ENCODE data around the gene MPO.

Gene MPO

GRCh38 chr17:58326609-58327362 is 46.1 kb upstream of the MPO start:
- DNase-seq (ENCODE audit: extremely low read depth, low read depth), result no peak
- H3K4me3 ChIP-seq (replicated peaks; ENCODE audit: low read depth, low read length), result no peak overlapping the region
- TF ChIP-seq, protein P1, sequence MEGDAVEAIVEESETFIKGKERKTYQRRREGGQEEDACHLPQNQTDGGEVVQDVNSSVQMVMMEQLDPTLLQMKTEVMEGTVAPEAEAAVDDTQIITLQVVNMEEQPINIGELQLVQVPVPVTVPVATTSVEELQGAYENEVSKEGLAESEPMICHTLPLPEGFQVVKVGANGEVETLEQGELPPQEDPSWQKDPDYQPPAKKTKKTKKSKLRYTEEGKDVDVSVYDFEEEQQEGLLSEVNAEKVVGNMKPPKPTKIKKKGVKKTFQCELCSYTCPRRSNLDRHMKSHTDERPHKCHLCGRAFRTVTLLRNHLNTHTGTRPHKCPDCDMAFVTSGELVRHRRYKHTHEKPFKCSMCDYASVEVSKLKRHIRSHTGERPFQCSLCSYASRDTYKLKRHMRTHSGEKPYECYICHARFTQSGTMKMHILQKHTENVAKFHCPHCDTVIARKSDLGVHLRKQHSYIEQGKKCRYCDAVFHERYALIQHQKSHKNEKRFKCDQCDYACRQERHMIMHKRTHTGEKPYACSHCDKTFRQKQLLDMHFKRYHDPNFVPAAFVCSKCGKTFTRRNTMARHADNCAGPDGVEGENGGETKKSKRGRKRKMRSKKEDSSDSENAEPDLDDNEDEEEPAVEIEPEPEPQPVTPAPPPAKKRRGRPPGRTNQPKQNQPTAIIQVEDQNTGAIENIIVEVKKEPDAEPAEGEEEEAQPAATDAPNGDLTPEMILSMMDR (IDR thresholded peaks at IDR 0.05; ENCODE audit: low read depth, low read length, missing control alignments), result no peak

DNA sequence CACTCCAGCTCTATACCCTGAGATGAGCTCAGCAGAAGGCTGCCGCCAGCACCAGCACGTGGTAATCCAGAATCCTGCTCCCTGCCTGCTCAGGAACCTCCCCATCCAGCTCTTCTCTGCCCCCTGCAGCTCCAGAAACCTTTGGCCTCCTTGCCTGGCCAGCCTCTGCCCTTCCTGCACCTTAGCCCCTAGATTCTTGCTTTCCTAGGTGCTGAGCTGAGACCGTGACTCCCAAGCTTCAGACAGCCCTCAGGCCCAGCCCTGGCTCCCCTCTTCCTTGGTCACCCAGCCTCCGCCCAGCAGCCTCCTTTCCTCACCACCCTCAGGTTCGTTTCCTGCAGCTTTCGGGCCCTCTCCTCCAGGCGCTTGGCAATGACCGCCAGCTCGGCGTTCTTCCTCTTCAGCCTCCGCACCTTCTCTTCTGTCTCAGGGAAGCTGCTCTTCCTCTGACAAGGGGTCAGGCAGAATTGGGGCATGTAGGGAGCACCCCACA is 45.3 kb upstream of the MPO start:
- DNase-seq (ENCODE audit: extremely low read depth, low read depth), result no peak
- no peak overlapping the region for H3K4me3 ChIP-seq (replicated peaks; ENCODE audit: low read depth, low read length)
- TF ChIP-seq, protein P1 (IDR thresholded peaks at IDR 0.05; ENCODE audit: low read depth, low read length, missing control alignments), result no peak

- TF ChIP-seq, protein P1 (IDR thresholded peaks at IDR 0.05; ENCODE audit: low read depth, low read length, missing control alignments), result no peak
- H3K4me3 ChIP-seq (replicated peaks; ENCODE audit: low read depth, low read length), result no peak overlapping the region
- no peak for DNase-seq (ENCODE audit: extremely low read depth, low read depth)
Measured at GRCh38 chr17:58325289-58325726, 44.6 kb upstream of the MPO start.

DNA sequence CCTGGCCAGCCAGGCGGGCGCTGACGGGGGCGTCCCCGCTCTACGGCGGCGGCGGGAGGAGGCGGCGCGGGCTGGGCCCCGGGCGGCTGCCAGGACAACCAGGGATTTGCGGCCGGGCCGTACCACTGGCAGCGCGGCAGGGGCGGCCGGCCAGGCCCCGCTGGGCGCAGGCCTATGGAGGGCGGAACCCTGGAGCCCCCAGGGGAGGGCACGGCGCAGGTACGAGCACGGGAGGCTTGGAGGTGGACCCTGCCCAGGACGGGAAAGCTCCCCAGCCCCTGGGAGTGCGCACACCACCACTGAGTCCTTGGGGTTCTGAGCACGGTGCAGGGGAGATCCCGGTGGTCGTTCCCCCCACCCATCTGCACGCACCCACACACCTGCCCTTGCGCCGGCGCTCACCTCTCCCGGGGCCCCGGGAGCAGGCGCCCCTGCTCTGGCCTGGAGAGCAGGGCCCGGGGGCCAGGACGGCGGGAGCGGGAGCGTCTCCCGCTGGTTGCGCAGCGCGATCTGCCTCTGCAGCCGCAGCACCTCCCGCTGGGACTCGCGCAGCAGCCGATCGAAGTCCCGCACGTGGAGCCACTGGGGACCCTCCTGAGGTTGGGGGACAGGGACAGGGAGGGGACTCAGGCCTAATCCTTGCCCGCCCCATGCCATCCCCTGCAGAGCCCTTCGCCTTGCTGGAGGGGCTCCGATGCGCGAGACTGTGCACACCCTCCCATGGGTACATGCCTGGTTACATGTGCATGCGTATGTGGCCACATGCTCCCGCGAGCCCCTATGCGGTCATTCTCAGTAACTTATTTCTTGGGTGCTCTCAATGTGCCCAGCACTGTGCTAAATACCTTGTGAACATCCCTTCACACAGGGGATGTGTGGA is 43.9 kb upstream of the MPO start:
- TF ChIP-seq, protein P1 (IDR thresholded peaks at IDR 0.05; ENCODE audit: low read depth, low read length, missing control alignments), result no peak
- H3K4me3 ChIP-seq (replicated peaks; ENCODE audit: low read depth, low read length), result peak overlapping the region; percentile 41
- DNase-seq (ENCODE audit: extremely low read depth, low read depth), result no peak

GRCh38 chr17:58324056-58324408 is 43.3 kb upstream of the MPO start:
- H3K4me3 ChIP-seq (replicated peaks; ENCODE audit: low read depth, low read length), result peak overlapping the region; percentile 41

GRCh38 chr17:58323366-58324055 is 42.8 kb upstream of the MPO start:
- no peak for DNase-seq (ENCODE audit: extremely low read depth, low read depth)
- TF ChIP-seq, protein P1 (IDR thresholded peaks at IDR 0.05; ENCODE audit: low read depth, low read length, missing control alignments), result no peak
- peak overlapping the region; percentile 41; the same call in 1 of the 2 replicates for H3K4me3 ChIP-seq (replicated peaks; ENCODE audit: low read depth, low read length)

More at GRCh38 chr17:58324056-58324408, 43.3 kb upstream of the MPO start:
- DNase-seq (ENCODE audit: extremely low read depth, low read depth), result no peak
- TF ChIP-seq, protein P1 (IDR thresholded peaks at IDR 0.05; ENCODE audit: low read depth, low read length, missing control alignments), result no peak
